ENCODE results near the gene DAB2IP.

Gene DAB2IP

DNA sequence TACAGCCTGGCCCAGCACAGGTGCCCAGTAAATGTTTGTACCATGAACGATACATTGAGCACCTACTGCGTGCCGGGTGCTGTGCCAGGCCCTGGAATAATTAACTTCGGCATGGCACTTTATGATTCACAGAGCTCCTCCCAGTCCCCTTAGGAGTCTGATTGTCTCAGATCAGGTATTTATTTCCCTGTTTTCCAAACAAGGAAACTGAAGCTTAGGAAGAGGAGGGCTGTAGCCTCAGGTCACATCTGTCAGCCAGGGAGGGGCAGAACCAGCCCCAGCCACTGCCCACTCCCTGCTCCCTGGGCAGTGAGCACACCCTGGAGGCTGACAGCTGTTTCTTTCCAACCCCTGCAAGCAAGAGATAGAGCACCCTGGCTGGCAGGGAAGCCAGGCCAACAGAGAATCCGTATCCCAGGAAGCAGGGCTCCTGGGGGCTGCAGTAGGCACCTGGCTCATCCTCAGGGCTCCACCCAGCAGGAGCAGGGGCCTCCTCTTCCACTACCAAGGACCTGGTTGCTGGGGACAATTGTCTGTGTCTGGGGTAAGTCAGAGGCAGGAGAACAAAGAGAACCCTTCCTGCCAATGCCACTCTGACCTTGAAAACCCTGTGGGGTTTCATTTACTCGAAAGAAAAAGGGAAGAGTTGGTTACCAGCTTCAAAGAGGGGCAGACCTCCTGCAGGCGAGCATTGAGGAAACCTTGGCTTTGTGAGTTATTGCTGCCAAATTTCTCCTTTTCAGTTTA lies 69.0 kb downstream of the DAB2IP start:
- TF ChIP-seq, protein P1, sequence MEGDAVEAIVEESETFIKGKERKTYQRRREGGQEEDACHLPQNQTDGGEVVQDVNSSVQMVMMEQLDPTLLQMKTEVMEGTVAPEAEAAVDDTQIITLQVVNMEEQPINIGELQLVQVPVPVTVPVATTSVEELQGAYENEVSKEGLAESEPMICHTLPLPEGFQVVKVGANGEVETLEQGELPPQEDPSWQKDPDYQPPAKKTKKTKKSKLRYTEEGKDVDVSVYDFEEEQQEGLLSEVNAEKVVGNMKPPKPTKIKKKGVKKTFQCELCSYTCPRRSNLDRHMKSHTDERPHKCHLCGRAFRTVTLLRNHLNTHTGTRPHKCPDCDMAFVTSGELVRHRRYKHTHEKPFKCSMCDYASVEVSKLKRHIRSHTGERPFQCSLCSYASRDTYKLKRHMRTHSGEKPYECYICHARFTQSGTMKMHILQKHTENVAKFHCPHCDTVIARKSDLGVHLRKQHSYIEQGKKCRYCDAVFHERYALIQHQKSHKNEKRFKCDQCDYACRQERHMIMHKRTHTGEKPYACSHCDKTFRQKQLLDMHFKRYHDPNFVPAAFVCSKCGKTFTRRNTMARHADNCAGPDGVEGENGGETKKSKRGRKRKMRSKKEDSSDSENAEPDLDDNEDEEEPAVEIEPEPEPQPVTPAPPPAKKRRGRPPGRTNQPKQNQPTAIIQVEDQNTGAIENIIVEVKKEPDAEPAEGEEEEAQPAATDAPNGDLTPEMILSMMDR (IDR thresholded peaks at IDR 0.05; ENCODE audit: low read length, missing control alignments), result no peak
- no peak overlapping the region for H3K4me3 ChIP-seq (replicated peaks; ENCODE audit: low read depth, low read length)
- no peak for DNase-seq (ENCODE audit: low read depth)

DNA sequence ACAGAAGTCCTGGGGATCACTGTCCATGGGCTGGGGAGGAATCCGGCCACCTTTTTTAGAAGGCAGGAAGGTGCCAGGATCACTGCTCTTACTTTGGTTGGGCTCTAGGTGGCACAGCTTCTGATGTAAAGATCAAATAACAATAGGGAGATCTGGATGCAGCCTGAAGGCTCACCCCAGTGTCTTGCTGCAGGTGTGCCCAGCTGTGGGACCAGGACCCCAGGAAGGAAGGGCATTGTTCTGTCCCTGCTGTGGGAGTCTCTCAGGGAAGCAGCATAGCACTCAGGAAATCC lies 69.6 kb downstream of the DAB2IP start:
- H3K4me3 ChIP-seq (replicated peaks; ENCODE audit: low read depth, low read length), result no peak overlapping the region
- TF ChIP-seq, protein P1 (IDR thresholded peaks at IDR 0.05; ENCODE audit: low read length, missing control alignments), result peak; percentile 25
- DNase-seq (ENCODE audit: low read depth), result peak; percentile 16

DNA sequence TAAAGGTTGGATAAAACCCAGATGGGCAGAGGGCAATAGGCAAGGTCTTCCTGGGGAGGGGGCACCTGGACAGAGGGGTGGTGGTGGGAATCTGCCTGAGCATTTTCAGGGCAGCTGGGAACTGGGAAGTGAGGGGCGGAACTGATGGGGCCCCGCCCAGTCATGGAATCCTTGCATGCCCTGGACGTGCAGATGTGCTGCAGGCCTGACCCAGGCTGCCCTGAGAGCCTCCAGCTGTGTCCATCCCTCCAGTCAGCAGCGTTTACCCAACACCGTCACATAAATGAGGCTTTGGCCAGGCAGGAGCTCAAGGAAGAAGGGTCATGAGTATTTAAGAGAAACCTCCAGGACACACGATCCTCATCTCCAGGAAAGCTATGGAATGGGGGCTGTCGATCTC lies 70.3 kb downstream of the DAB2IP start:
- TF ChIP-seq, protein P1 (IDR thresholded peaks at IDR 0.05; ENCODE audit: low read length, missing control alignments), result no peak
- H3K4me3 ChIP-seq (replicated peaks; ENCODE audit: low read depth, low read length), result no peak overlapping the region
- DNase-seq (ENCODE audit: low read depth), result no peak

DNA sequence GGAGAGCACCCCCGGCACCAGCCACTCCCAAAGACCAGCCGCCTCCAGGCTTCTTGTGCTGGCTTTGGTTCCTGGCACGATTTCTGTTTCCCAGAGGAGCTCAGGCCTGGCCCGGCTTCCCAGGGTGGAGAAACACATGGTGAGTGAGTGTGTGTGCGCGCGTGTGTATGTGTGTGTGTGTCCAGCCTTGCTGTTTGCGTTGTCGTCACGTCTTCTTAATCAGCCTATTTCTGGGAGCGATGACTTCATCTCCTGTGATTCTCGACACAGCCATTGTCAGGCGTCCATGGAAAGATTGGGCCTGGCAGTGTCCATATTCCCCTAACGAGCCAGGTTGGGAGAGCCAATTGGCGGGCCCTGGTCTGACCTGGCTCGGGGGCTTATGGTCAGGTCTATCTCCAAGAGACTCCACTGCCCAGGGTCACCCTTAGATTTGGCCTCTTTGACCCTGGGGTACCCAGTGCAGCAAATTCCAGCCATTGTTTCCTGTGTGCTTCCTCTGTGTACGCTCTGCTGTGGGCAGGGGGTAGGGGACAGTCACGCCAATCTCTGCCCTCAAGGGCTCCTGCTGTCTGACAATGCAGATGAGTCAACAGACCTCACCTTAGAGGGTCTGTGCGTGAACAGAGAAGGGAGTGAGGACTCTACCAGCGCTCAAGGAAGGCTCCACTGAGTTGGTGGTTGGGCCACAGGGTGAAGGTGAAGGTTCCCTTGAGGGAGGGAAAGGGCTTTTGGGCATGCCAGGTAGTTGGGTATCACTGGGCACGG lies 73.8 kb downstream of the DAB2IP start:
- TF ChIP-seq, protein P1 (IDR thresholded peaks at IDR 0.05; ENCODE audit: low read length, missing control alignments), result no peak
- H3K4me3 ChIP-seq (replicated peaks; ENCODE audit: low read depth, low read length), result no peak overlapping the region
- DNase-seq (ENCODE audit: low read depth), result peak; percentile 99

DNA sequence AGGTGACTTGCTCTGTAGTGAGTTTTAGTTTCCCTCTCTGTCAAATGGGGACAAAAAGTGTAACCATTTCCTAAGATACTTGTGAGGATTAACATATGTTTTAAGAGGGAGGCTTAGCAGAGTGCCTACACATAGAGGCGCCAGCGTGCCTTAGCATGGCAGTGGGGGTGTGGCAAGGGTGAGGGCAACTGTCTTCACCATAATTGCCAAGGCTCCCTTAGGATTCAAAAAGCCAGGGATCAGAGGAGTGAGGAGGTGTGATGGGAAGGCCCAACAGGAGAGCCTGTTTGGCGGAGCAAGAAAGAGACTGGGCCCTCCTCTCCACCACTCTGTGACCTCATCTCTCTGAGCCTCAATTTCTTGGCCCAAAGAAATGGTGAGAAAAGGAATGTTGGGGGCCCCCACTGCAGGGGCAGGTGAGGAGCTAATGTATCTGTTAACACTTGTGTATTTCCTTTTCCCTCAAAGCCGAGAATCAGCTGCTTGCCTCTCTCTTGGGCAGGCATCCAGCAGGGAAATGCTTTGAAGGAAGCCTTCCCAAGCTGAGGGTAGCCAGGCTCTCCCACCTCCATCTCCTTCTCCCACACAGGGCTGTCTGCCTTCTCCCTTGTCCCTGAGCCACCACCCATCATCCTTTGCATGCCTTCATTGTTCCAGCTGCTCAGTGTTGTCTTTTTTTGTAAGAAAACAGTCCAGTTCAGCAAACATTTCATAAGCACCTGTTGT lies 76.0 kb downstream of the DAB2IP start:
- no peak overlapping the region for H3K4me3 ChIP-seq (replicated peaks; ENCODE audit: low read depth, low read length)
- peak; percentile 45 for DNase-seq (ENCODE audit: low read depth)
- TF ChIP-seq, protein P1 (IDR thresholded peaks at IDR 0.05; ENCODE audit: low read length, missing control alignments), result no peak

DNA sequence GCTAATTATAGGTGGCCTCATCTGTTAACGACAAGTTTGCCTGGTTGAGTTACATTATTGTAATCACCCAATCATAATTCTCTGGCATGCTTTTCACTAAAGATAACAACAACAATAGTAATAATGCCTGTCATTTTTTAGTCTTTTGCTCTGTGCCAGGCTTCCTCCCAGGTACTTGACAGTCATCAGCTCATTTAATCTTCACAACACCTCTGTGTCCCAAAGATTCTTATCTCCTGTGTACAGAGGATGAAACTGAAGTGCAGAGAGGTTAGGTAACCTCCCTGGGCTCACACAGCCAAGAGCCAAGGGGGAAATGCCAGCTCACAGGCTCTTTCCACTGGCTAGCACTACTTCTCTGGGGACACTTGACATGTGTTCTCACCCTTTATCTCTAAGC lies 77.5 kb downstream of the DAB2IP start:
- H3K4me3 ChIP-seq (replicated peaks; ENCODE audit: low read depth, low read length), result no peak overlapping the region
- TF ChIP-seq, protein P1 (IDR thresholded peaks at IDR 0.05; ENCODE audit: low read length, missing control alignments), result no peak

More for the DNA sequence above, 77.5 kb downstream of the DAB2IP start:
- no peak for DNase-seq (ENCODE audit: low read depth)

Measured in fibroblast of pulmonary artery (primary cell).